HEK293T (cell line): ENCODE results near the gene PRG3.

Experiments used
- CTCF ChIA-PET: fragments of 350-600 bp; formaldehyde crosslinking; extraction: SDS; loops from one replicate; lab custom pipeline; 2021; ENCODE audit warnings: antibody characterized with exemption, inconsistent platforms; lab: Yijun Ruan, JAX
- POLR2A ChIA-PET: fragments of 350-600 bp; formaldehyde crosslinking; extraction: SDS; loops from one replicate; lab custom pipeline; 2020; ENCODE audit warnings: antibody characterized with exemption, inconsistent platforms; lab: Yijun Ruan, JAX
- DNase-seq: peaks from one replicate; pipeline ENCODE4 v3.0.0; 2012; ENCODE audit warnings: mixed read lengths; ENCODE audit errors: extremely low spot score
- ARNT ChIP-seq: fragments of 450-650 bp; IDR thresholded peaks from 2 replicates; pipeline ENCODE4 v1.6.1; 2017; ENCODE audit warnings: mild to moderate bottlenecking
- BHLHE40 ChIP-seq: fragments of 450-650 bp; IDR thresholded peaks from 2 replicates; pipeline ENCODE4 v1.6.1; 2016; ENCODE audit warnings: mild to moderate bottlenecking, moderate library complexity, borderline replicate concordance
- CTBP1 ChIP-seq: fragments of 450-650 bp; IDR thresholded peaks from 2 replicates; pipeline ENCODE4 v1.6.1; 2016; ENCODE audit warnings: borderline replicate concordance
- ELF4 ChIP-seq: fragments of 450-650 bp; IDR thresholded peaks from 2 replicates; pipeline ENCODE4 v1.6.1; 2017; ENCODE audit warnings: antibody characterized with exemption
- FOXA1 ChIP-seq: fragments of 450-650 bp; IDR thresholded peaks from 2 replicates; pipeline ENCODE4 v1.6.1; 2016; ENCODE audit warnings: mild to moderate bottlenecking
- FOXK2 ChIP-seq: fragments of 450-650 bp; IDR thresholded peaks from 2 replicates; pipeline ENCODE4 v1.6.1; 2016; ENCODE audit warnings: mild to moderate bottlenecking
- FOXM1 ChIP-seq: fragments of 450-650 bp; IDR thresholded peaks from 2 replicates; pipeline ENCODE4 v1.6.1; 2017; ENCODE audit warnings: mild to moderate bottlenecking, borderline replicate concordance
- HDGF ChIP-seq: fragments of 450-650 bp; IDR thresholded peaks from 2 replicates; pipeline ENCODE4 v1.6.1; 2017; ENCODE audit warnings: antibody characterized with exemption, borderline replicate concordance
- L3MBTL2 ChIP-seq: fragments of 450-650 bp; conservative IDR thresholded peaks from 2 replicates; pipeline ENCODE4 v1.6.1; 2016; ENCODE audit warnings: mild to moderate bottlenecking
- LEF1 ChIP-seq: fragments of 450-650 bp; IDR thresholded peaks from 2 replicates; pipeline ENCODE4 v1.6.1; 2017; ENCODE audit warnings: mild to moderate bottlenecking, borderline replicate concordance
- NFRKB ChIP-seq: fragments of 450-650 bp; IDR thresholded peaks from 2 replicates; pipeline ENCODE4 v1.6.1; 2016; ENCODE audit warnings: mild to moderate bottlenecking, moderate library complexity
- SP1 ChIP-seq: fragments of 450-650 bp; IDR thresholded peaks from 2 replicates; pipeline ENCODE4 v1.6.1; 2017
- SUZ12 ChIP-seq: fragments of 450-650 bp; IDR thresholded peaks from 2 replicates; pipeline ENCODE4 v1.6.1; 2016; ENCODE audit warnings: mild to moderate bottlenecking
- TARDBP ChIP-seq: fragments of 450-650 bp; IDR thresholded peaks from 2 replicates; pipeline ENCODE4 v1.6.1; 2016
- ZNF384 ChIP-seq: fragments of 450-650 bp; IDR thresholded peaks from 2 replicates; pipeline ENCODE4 v1.6.1; 2016
- TF ChIP-seq, protein P1 (sequence below): fragments of 450-650 bp; IDR thresholded peaks from 2 replicates; pipeline ENCODE4 v1.6.1; 2016

PRG3 gene

DNA sequence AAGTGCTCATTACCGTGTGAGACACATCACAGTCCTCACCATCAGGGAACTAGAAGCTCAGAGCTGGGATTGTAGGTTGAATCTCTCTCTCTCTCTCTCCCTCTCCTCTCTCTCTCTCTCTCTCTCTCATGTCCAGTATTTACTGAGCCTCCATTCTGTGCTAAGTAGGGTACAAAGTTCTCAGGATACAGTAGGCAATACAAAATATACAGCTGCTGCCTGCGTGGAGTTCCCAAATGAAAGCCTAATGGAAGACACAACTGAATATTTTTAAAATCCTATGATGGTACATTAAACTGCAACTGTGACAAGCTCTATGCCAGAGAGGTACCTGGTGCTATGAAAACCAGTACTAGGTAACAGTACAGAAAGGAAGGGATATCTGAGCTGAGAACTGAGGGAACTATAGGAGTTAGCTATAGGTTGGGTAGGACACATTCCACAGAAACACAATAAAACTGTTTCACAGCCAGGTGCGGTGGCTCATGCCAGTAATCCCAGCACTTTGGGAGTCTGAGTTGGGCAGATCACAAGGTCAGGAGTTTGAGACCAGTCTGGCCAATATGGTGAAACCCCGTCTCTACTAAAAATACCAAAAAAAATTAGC, 19.1 kb upstream of the PRG3 start:
- no peak for DNase-seq
- POLR2A ChIA-PET, result no interaction called here
- CTCF ChIA-PET, result no interaction called here
- TF ChIP-seq FOXA1 (no peak), HDGF (no peak), CTBP1 (no peak), ZNF384 (no peak), SP1 (no peak)
- TF ChIP-seq, protein P1, sequence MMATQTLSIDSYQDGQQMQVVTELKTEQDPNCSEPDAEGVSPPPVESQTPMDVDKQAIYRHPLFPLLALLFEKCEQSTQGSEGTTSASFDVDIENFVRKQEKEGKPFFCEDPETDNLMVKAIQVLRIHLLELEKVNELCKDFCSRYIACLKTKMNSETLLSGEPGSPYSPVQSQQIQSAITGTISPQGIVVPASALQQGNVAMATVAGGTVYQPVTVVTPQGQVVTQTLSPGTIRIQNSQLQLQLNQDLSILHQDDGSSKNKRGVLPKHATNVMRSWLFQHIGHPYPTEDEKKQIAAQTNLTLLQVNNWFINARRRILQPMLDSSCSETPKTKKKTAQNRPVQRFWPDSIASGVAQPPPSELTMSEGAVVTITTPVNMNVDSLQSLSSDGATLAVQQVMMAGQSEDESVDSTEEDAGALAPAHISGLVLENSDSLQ, result no peak

DNA sequence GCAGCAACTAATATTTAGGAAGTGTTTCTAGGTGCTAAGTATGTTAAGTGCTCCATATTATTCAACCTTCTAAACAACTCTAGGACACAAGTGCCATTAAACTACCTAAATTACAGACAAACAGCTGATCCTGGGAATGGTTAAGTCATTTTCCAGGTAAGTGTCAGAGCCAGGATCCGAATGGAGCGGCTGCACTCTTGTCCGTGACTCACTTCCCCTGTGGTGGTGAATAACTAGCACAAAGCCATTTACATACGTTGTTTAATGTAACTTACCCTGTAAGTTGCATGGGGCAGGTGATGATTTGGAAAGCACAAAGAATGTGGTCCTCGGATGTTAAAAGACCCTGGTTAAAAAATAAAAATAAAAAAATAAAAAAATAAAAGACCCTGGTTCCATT, 18.3 kb upstream of the PRG3 start:
- no peak for DNase-seq
- ChIA-PET CTCF (no interaction called here), POLR2A (no interaction called here)
- no peak for TF ChIP-seq SP1

DNA sequence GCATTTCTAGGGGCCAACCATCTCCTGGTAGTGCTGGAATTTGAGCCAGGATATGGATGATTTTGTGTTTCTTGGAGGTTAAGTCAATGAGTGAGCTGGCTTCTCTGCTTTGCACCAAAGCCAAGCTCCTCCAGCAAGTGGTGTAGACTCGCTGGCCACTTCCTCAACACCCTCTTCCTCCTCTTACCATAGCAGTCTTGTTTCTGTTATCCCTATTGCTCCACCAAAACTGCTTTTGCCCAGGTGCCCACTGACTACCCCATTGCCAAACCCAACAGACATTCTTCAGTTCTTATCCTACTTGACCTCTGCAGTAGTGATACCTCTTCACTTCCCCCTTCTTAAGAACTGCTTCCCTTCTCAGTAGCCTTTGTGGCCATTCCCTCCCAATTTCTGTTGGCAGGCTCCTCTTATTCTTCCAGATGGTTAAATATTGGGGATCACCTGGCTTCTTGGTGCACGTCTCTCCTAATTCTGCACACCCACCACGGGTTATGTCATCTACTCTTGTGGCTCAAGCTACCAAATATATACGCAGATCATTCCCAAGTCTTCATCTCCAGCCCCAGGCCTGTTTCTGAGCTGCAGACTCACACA, 16.5 kb upstream of the PRG3 start:
- TF ChIP-seq TARDBP (no peak), CTBP1 (no peak), SUZ12 (no peak), LEF1 (no peak), BHLHE40 (no peak), FOXA1 (no peak), L3MBTL2 (no peak), FOXM1 (no peak), NFRKB (no peak), HDGF (no peak)
- TF ChIP-seq, protein P1, result no peak
- ChIA-PET CTCF (interaction anchor here (0.7 kb wide), 1 partner anchor 48 kb away, joined by 4 read pairs; no protein-coding TSS in a partner anchor), POLR2A (no interaction called here)
- DNase-seq, result no peak

DNA sequence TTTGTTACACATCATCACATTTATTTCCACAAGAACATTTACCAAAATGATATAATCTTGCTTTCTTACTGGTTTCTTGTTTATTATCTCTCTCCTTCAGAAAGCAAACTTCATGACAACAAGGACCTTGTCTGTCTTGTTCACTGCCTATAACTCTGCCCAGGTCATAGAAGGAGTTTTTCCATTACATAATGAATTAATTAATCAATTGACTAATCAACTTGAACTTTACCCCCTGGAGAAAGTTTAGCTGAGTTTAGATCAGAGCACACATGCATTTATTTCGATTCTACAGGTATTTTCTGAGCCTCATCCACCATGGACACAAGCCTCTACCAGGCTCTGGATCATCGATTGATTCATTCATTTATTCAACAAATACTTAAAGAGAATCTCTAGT, 15.8 kb upstream of the PRG3 start:
- DNase-seq, result no peak
- ChIA-PET CTCF (no interaction called here), POLR2A (no interaction called here)
- no peak for TF ChIP-seq FOXA1
- TF ChIP-seq TARDBP, result no peak
- no peak for TF ChIP-seq ELF4
- TF ChIP-seq L3MBTL2, result no peak
- TF ChIP-seq NFRKB, result no peak
- no peak for TF ChIP-seq FOXM1
- no peak for TF ChIP-seq HDGF
- TF ChIP-seq, protein P1, result no peak
- TF ChIP-seq ARNT, result no peak
- no peak for TF ChIP-seq CTBP1
- TF ChIP-seq LEF1, result no peak
- no peak for TF ChIP-seq FOXK2
- TF ChIP-seq BHLHE40, result no peak
- TF ChIP-seq ZNF384, result no peak
- TF ChIP-seq SP1, result no peak
- TF ChIP-seq SUZ12, result no peak

DNA sequence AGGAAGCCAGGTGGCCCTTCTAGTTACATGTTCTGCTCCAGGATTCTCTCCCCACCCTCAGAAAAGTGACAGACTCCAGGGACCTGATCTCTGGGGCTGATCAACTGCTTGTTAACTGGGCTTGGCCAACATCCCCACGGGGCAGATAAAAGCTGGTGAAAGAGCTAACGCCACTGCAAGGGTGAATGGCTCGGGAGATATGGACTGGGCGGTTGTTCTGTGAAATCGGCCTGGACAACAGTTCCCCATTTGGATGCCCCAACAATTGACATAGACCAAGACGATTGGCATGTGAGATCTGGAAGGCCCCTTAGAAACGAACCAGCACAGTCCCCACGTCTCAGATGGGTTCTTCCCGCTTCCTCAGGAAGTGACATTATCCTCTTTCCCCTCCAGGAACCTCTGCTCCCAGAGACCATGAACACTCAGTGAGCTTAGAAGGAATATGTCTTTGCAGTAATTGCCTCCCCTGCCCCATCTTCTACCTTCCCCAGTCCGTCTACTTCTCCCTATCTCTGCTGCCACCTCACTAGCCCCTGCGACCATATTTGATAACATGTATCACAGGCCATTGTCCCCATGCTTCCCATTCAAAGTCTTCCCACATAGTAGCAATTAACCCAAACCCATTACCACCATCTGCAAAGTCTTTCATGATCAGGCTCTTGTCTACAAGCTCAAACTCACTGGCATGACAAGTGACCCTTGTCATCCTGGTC, 15.1 kb upstream of the PRG3 start:
- ChIA-PET POLR2A (no interaction called here), CTCF (no interaction called here)
- DNase-seq, result no peak
- TF ChIP-seq NFRKB (no peak), SP1 (no peak), SUZ12 (no peak), TARDBP (no peak), ELF4 (no peak), CTBP1 (no peak), ARNT (no peak), BHLHE40 (no peak), FOXM1 (no peak), HDGF (no peak), L3MBTL2 (no peak), LEF1 (no peak), ZNF384 (no peak), FOXK2 (no peak)
- TF ChIP-seq, protein P1, result no peak
